ENCODE measurements around the gene FAF1. TPM values are rescaled to one million over a fixed set of nuclear protein-coding genes. Genes with fewer than 3 reads are reported as not detected.
"Not testable (repeated sequence)": the region's sequence is repeated elsewhere in the genome, so short reads cannot be mapped to it uniquely, and the experiment has no call there.

FAF1 gene
- total and polyA plus RNA-seq, 2 donors (not counting 3 experiments of a cell fraction or from before 2014, with no cell fraction given) = 9.0 to 57.6 TPM

- H3K36me3 ChIP-seq (ENCODE audit: control insufficient read depth in 2 of 2, extremely low read depth in 1 of 2, insufficient read depth in 2 of 2, low read length in 2 of 2); H3K9me3 ChIP-seq (replicated peaks; ENCODE audit: control insufficient read depth, insufficient read depth, low read length); DNase-seq (ENCODE audit: low read depth, low spot score); H3K27me3 ChIP-seq (ENCODE audit: control insufficient read depth in 2 of 2, insufficient read depth in 2 of 2, low read length in 2 of 2); POLR2A ChIA-PET; H3K9me1 ChIP-seq (replicated peaks; ENCODE audit: control insufficient read depth, extremely low read depth, insufficient read depth, low read length); FAIRE-seq; dilution Hi-C loops (cut with MboI; ENCODE audit: extremely low pct_ligation_motif_present, low sequenced_read_pairs); BruUV-seq (replicated peaks); H3K27ac ChIP-seq (ENCODE audit: insufficient read depth, low read depth, low read length); intact Hi-C loops (cut with micrococcal nuclease); H3K4me3 ChIP-seq (replicated peaks in 1 of 3; ENCODE audit: insufficient read depth in 1 of 3, low read depth in 1 of 3, low read length in 3 of 3); H3K9ac ChIP-seq (replicated peaks; ENCODE audit: extremely low read depth, insufficient read depth, low read length); H3K4me1 ChIP-seq (ENCODE audit: control insufficient read depth, extremely low read depth, insufficient read depth, low read length); H3K4me2 ChIP-seq (ENCODE audit: insufficient read depth, low read length); H2AFZ ChIP-seq (ENCODE audit: low read depth, low read length); H4K20me1 ChIP-seq (replicated peaks; ENCODE audit: control insufficient read depth, extremely low read depth, insufficient read depth, low read length): not testable (repeated sequence)
- peaks cover 48% of the 10 kb centered on the region for H3K79me2 ChIP-seq (ENCODE audit: control insufficient read depth, insufficient read depth, low read length)
- CTCF ChIA-PET = interaction anchor here (1.2 to 1.4 kb wide), 3 partner anchors 11 to 14 kb away, joined by 3 to 4 read pairs (median 4); no protein-coding TSS in a partner anchor
- peak; percentile 16 for TF ChIP-seq FOS (IDR thresholded peaks at IDR 0.05; ENCODE audit: borderline replicate concordance, insufficient read depth, low read length)
These were observed 24.8 kb downstream of the FAF1 start for GRCh38 chr1:50935276-50935675.

GRCh38 chr1:50934838-50935237 lies 25.2 kb downstream of the FAF1 start:
- H3K9me1 ChIP-seq (replicated peaks; ENCODE audit: control insufficient read depth, extremely low read depth, insufficient read depth, low read length) = no peaks in the 10 kb centered on the region
- peaks cover 50% of the 10 kb centered on the region for H3K79me2 ChIP-seq (ENCODE audit: control insufficient read depth, insufficient read depth, low read length)
- ChIA-PET CTCF (no interaction called here), POLR2A (no interaction called here)
- no peak overlapping the region for H3K9ac ChIP-seq (replicated peaks; ENCODE audit: extremely low read depth, insufficient read depth, low read length)
- H3K9me3 ChIP-seq (replicated peaks; ENCODE audit: control insufficient read depth, insufficient read depth, low read length) = no peaks in the 10 kb centered on the region
- no peak overlapping the region for H3K27ac ChIP-seq (ENCODE audit: insufficient read depth, low read depth, low read length)
- H3K36me3 ChIP-seq (ENCODE audit: control insufficient read depth in 2 of 2, extremely low read depth in 1 of 2, insufficient read depth in 2 of 2, low read length in 2 of 2) = no peaks in the 10 kb centered on the region
- BruUV-seq (replicated peaks) = no TSS peak
- no peak overlapping the region for H3K4me2 ChIP-seq (ENCODE audit: insufficient read depth, low read length)
- no peaks in the 10 kb centered on the region for H3K4me1 ChIP-seq (ENCODE audit: control insufficient read depth, extremely low read depth, insufficient read depth, low read length)
- no peaks in the 10 kb centered on the region for H4K20me1 ChIP-seq (replicated peaks; ENCODE audit: control insufficient read depth, extremely low read depth, insufficient read depth, low read length)
- no peaks in the 10 kb centered on the region for H3K27me3 ChIP-seq (ENCODE audit: control insufficient read depth in 2 of 2, insufficient read depth in 2 of 2, low read length in 2 of 2)
- H2AFZ ChIP-seq (ENCODE audit: low read depth, low read length) = no peak overlapping the region
- dilution Hi-C loops (cut with MboI; ENCODE audit: extremely low pct_ligation_motif_present, low sequenced_read_pairs) = no loop called here
- TF ChIP-seq POLR2AphosphoS5 (IDR thresholded peaks at IDR 0.05; ENCODE audit: insufficient read depth, low read depth, low read length) (no peak), MYC (IDR thresholded peaks at IDR 0.05; ENCODE audit: low read depth, low read length) (no peak), EZH2 (IDR thresholded peaks at IDR 0.05; ENCODE audit: borderline replicate concordance, low read depth, low read length, severe bottlenecking) (no peak), FOS (IDR thresholded peaks at IDR 0.05; ENCODE audit: borderline replicate concordance, insufficient read depth, low read length) (no peak)
- intact Hi-C loops (cut with micrococcal nuclease) = no loop called here
- DNase-seq (ENCODE audit: low read depth, low spot score) = no peak
- no peak overlapping the region for H3K4me3 ChIP-seq (replicated peaks in 1 of 3; ENCODE audit: insufficient read depth in 1 of 3, low read depth in 1 of 3, low read length in 3 of 3)
- no peak for FAIRE-seq

GRCh38 chr1:50933770-50934169 lies 26.3 kb downstream of the FAF1 start:
- H3K4me3 ChIP-seq (replicated peaks in 1 of 3; ENCODE audit: insufficient read depth in 1 of 3, low read depth in 1 of 3, low read length in 3 of 3); BruUV-seq (replicated peaks); H3K4me2 ChIP-seq (ENCODE audit: insufficient read depth, low read length); CTCF ChIA-PET; H2AFZ ChIP-seq (ENCODE audit: low read depth, low read length); dilution Hi-C loops (cut with MboI; ENCODE audit: extremely low pct_ligation_motif_present, low sequenced_read_pairs); FAIRE-seq; DNase-seq (ENCODE audit: low read depth, low spot score); H3K27ac ChIP-seq (ENCODE audit: insufficient read depth, low read depth, low read length); H3K36me3 ChIP-seq (ENCODE audit: control insufficient read depth in 2 of 2, extremely low read depth in 1 of 2, insufficient read depth in 2 of 2, low read length in 2 of 2); H3K4me1 ChIP-seq (ENCODE audit: control insufficient read depth, extremely low read depth, insufficient read depth, low read length); POLR2A ChIA-PET; H3K9me3 ChIP-seq (replicated peaks; ENCODE audit: control insufficient read depth, insufficient read depth, low read length); intact Hi-C loops (cut with micrococcal nuclease); H3K27me3 ChIP-seq (ENCODE audit: control insufficient read depth in 2 of 2, insufficient read depth in 2 of 2, low read length in 2 of 2); H4K20me1 ChIP-seq (replicated peaks; ENCODE audit: control insufficient read depth, extremely low read depth, insufficient read depth, low read length); H3K9me1 ChIP-seq (replicated peaks; ENCODE audit: control insufficient read depth, extremely low read depth, insufficient read depth, low read length); H3K9ac ChIP-seq (replicated peaks; ENCODE audit: extremely low read depth, insufficient read depth, low read length): not testable (repeated sequence)
- H3K79me2 ChIP-seq (ENCODE audit: control insufficient read depth, insufficient read depth, low read length) = peaks cover 49% of the 10 kb centered on the region

- H3K9me3 ChIP-seq (replicated peaks; ENCODE audit: control insufficient read depth, insufficient read depth, low read length); FAIRE-seq; dilution Hi-C loops (cut with MboI; ENCODE audit: extremely low pct_ligation_motif_present, low sequenced_read_pairs); CTCF ChIA-PET; POLR2A ChIA-PET; H3K4me3 ChIP-seq (replicated peaks in 1 of 3; ENCODE audit: insufficient read depth in 1 of 3, low read depth in 1 of 3, low read length in 3 of 3); H4K20me1 ChIP-seq (replicated peaks; ENCODE audit: control insufficient read depth, extremely low read depth, insufficient read depth, low read length); H3K27me3 ChIP-seq (ENCODE audit: control insufficient read depth in 2 of 2, insufficient read depth in 2 of 2, low read length in 2 of 2); H3K27ac ChIP-seq (ENCODE audit: insufficient read depth, low read depth, low read length); BruUV-seq (replicated peaks); H3K4me1 ChIP-seq (ENCODE audit: control insufficient read depth, extremely low read depth, insufficient read depth, low read length); intact Hi-C loops (cut with micrococcal nuclease); H2AFZ ChIP-seq (ENCODE audit: low read depth, low read length); H3K36me3 ChIP-seq (ENCODE audit: control insufficient read depth in 2 of 2, extremely low read depth in 1 of 2, insufficient read depth in 2 of 2, low read length in 2 of 2); H3K4me2 ChIP-seq (ENCODE audit: insufficient read depth, low read length); H3K9me1 ChIP-seq (replicated peaks; ENCODE audit: control insufficient read depth, extremely low read depth, insufficient read depth, low read length); DNase-seq (ENCODE audit: low read depth, low spot score); H3K9ac ChIP-seq (replicated peaks; ENCODE audit: extremely low read depth, insufficient read depth, low read length): not testable (repeated sequence)
- peaks cover 41% of the 10 kb centered on the region for H3K79me2 ChIP-seq (ENCODE audit: control insufficient read depth, insufficient read depth, low read length)
These were observed 28.0 kb downstream of the FAF1 start for GRCh38 chr1:50932043-50932442.
